H9 (cell line): ENCODE measurements around the gene NUDT16. TPM values are rescaled to one million over a fixed set of nuclear protein-coding genes. Genes with fewer than 3 reads are reported as not detected.

ENCODE experiments used
- DNase-seq: peaks from one replicate; pipeline ENCODE4 v3.0.0-alpha.2; 2017
- H2AFZ ChIP-seq: one replicate; pipeline ENCODE4 v1.6.1; 2013; ENCODE audit warnings: mild to moderate bottlenecking, low read length, control low read depth, moderate library complexity
- H2AK5ac ChIP-seq: 2 replicates; pipeline ENCODE4 v1.6.1; 2013; ENCODE audit warnings: low read length, control low read depth, mixed read lengths; ENCODE audit not compliant: insufficient read length
- H2BK120ac ChIP-seq: one replicate; pipeline ENCODE4 v1.6.1; 2013; ENCODE audit warnings: low read depth, mild to moderate bottlenecking, low read length, control low read depth, inconsistent platforms; ENCODE audit not compliant: poor library complexity, severe bottlenecking
- H2BK12ac ChIP-seq: 2 replicates; pipeline ENCODE4 v1.6.1; 2013; ENCODE audit warnings: low read length, control low read depth, mixed read lengths, low read depth; ENCODE audit not compliant: insufficient read length
- H2BK15ac ChIP-seq: 2 replicates; pipeline ENCODE4 v1.6.1; 2013; ENCODE audit warnings: low read depth, low read length, control low read depth
- H2BK20ac ChIP-seq: one replicate; pipeline ENCODE4 v1.6.1; 2013; ENCODE audit warnings: low read depth, mild to moderate bottlenecking, low read length, control low read depth, inconsistent platforms; ENCODE audit not compliant: poor library complexity, severe bottlenecking
- H2BK5ac ChIP-seq: 2 replicates; pipeline ENCODE4 v1.6.1; 2013; ENCODE audit warnings: low read length, control low read depth, mixed read lengths; ENCODE audit not compliant: insufficient read length
- H3K14ac ChIP-seq: 2 replicates; pipeline ENCODE4 v1.6.1; 2013; ENCODE audit warnings: low read length, control low read depth; ENCODE audit not compliant: insufficient read depth
- H3K18ac ChIP-seq: 2 replicates; pipeline ENCODE4 v1.6.1; 2013; ENCODE audit warnings: low read depth, mild to moderate bottlenecking, mixed read lengths, low read length, control low read depth; ENCODE audit not compliant: insufficient read length
- H3K23ac ChIP-seq: 2 replicates; pipeline ENCODE4 v1.6.1; 2013; ENCODE audit warnings: low read length, control low read depth, mixed read lengths, low read depth; ENCODE audit not compliant: insufficient read length
- H3K23me2 ChIP-seq: 2 replicates; pipeline ENCODE4 v1.6.1; 2013; ENCODE audit warnings: low read depth, mild to moderate bottlenecking, mixed read lengths, low read length, control low read depth; ENCODE audit not compliant: insufficient read length, poor library complexity, severe bottlenecking
- H3K27ac ChIP-seq: 2 replicates; pipeline ENCODE4 v1.5.1; 2013; ENCODE audit warnings: low read length, control low read depth, mixed read lengths, low read depth; ENCODE audit not compliant: insufficient read length
- H3K27me3 ChIP-seq: 2 replicates; pipeline ENCODE4 v1.6.1; 2013; ENCODE audit warnings: low read length, control low read depth, inconsistent platforms; ENCODE audit not compliant: insufficient read depth
- H3K4ac ChIP-seq: 2 replicates; pipeline ENCODE4 v1.6.1; 2013; ENCODE audit warnings: low read depth, mild to moderate bottlenecking, control low read depth, inconsistent platforms, low read length, moderate library complexity
- H3K4me1 ChIP-seq: 2 replicates; pipeline ENCODE4 v1.6.1; 2013; ENCODE audit warnings: low read length, control low read depth, inconsistent platforms; ENCODE audit not compliant: insufficient read depth
- H3K4me2 ChIP-seq: 2 replicates; pipeline ENCODE4 v1.6.1; 2013; ENCODE audit warnings: low read length, control low read depth, mixed read lengths; ENCODE audit not compliant: insufficient read length, insufficient read depth
- H3K56ac ChIP-seq: 2 replicates; pipeline ENCODE4 v1.6.1; 2013; ENCODE audit warnings: low read depth, mild to moderate bottlenecking, mixed read lengths, low read length, control low read depth; ENCODE audit not compliant: insufficient read length
- H3K79me1 ChIP-seq: 2 replicates; pipeline ENCODE4 v1.6.1; 2013; ENCODE audit warnings: low read depth, mild to moderate bottlenecking, moderate library complexity, low read length, control low read depth, inconsistent platforms; ENCODE audit not compliant: insufficient read depth, poor library complexity, severe bottlenecking
- H3K79me2 ChIP-seq: 2 replicates; pipeline ENCODE4 v1.6.1; 2013; ENCODE audit warnings: low read length, control low read depth, inconsistent platforms; ENCODE audit not compliant: insufficient read depth
- H3K9ac ChIP-seq: 2 replicates; pipeline ENCODE4 v1.6.1; 2013; ENCODE audit warnings: low read length, control low read depth, mixed read lengths; ENCODE audit not compliant: insufficient read length; ENCODE audit errors: extremely low read depth
- H3K9me3 ChIP-seq: one replicate; pipeline ENCODE4 v1.6.1; 2013; ENCODE audit warnings: low read depth, low read length, inconsistent platforms; ENCODE audit not compliant: control insufficient read depth
- H3T11ph ChIP-seq: one replicate; pipeline ENCODE4 v1.6.1; 2013; ENCODE audit warnings: mild to moderate bottlenecking, low read length, control low read depth, inconsistent platforms
- H4K20me1 ChIP-seq: one replicate; pipeline ENCODE4 v1.6.1; 2013; ENCODE audit not compliant: control insufficient read depth, insufficient read length, insufficient read depth
- H4K5ac ChIP-seq: 2 replicates; pipeline ENCODE4 v1.6.1; 2013; ENCODE audit warnings: low read depth, mild to moderate bottlenecking, mixed read lengths, low read length, control low read depth; ENCODE audit not compliant: insufficient read length
- H4K8ac ChIP-seq: replicated peaks from 2 replicates; pipeline ENCODE4 v1.6.1; 2013; ENCODE audit warnings: low read length, control low read depth, mixed read lengths, low read depth; ENCODE audit not compliant: insufficient read length
- H4K91ac ChIP-seq: 2 replicates; pipeline ENCODE4 v1.6.1; 2013; ENCODE audit warnings: low read depth, mild to moderate bottlenecking, moderate library complexity, mixed read lengths, low read length, control low read depth; ENCODE audit not compliant: insufficient read length
- H3K27ac Mint-ChIP-seq, 3 experiments: 2 replicates in 2 of 3; 3 replicates in 1 of 3; pipeline ENCODE4 v1.8.0; 2020 to 2021; ENCODE audit warnings: mixed read lengths in 3 of 3, mild to moderate bottlenecking in 1 of 3, moderate library complexity in 1 of 3
- H3K27me3 Mint-ChIP-seq: 2 replicates; pipeline ENCODE4 v1.8.0; 2021; ENCODE audit warnings: low read depth, mild to moderate bottlenecking, moderate library complexity, mixed read lengths
- H3K36me3 Mint-ChIP-seq, 3 experiments: 2 replicates in 2 of 3; 3 replicates in 1 of 3; pipeline ENCODE4 v1.8.0; 2020 to 2021; ENCODE audit warnings: low read depth in 3 of 3, mixed read lengths in 3 of 3; ENCODE audit not compliant: insufficient read depth in 1 of 3
- H3K4me1 Mint-ChIP-seq, 2 experiments: 2 replicates each; pipeline ENCODE4 v1.8.0; 2020; ENCODE audit warnings: mixed read lengths in 2 of 2
- H3K4me3 Mint-ChIP-seq, 2 experiments: 2 replicates in 1 of 2; 3 replicates in 1 of 2; pipeline ENCODE4 v1.8.0; 2020 to 2021; ENCODE audit warnings: mild to moderate bottlenecking in 2 of 2, mixed read lengths in 2 of 2, moderate library complexity in 1 of 2
- H3K9me3 Mint-ChIP-seq, 2 experiments: 2 replicates in 1 of 2; 3 replicates in 1 of 2; pipeline ENCODE4 v1.8.0; 2020; ENCODE audit warnings: mild to moderate bottlenecking in 2 of 2, mixed read lengths in 2 of 2, moderate library complexity in 1 of 2
- CTCF ChIP-seq: fragments of 200-600 bp; sonication (generic); conservative IDR thresholded peaks from 3 replicates; pipeline ENCODE4 v1.8.0; 2021; ENCODE audit warnings: antibody characterized with exemption, mild to moderate bottlenecking
- total RNA-seq: library from RNA; stranded (reverse); gene quantifications from 2 replicates; pipeline ENCODE4 v1.2.1, GENCODE V29; 2021

The NUDT16 gene
- total RNA-seq, 1 experiment from 2014 or later, result 18.2 TPM

DNA sequence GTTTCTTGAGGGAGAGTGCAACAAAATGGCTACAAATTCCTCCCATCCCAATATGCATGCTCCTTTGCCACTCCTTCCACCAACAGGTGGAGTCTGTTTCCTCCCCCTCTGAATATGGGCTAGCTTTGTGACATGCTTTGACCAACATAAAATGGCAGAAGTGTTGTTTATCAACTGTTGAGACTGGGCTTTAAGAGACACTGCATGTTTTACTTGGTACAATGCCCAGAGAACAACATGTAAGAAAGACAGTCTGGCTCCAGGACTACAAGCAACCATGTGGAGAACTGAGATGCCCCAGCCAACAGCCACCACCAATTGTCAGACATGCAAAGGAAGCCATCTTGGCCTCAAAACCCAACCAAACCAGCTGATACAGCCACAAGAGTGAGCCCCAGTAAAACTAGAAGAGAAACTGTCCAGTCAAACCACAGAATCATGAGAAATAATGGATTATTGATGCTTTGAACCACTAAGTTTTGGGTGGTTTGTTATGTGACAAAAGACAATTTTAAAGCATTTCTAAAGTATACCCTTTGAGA is 40.5 kb downstream of the NUDT16 start:
- H3K4me2 ChIP-seq, result no peak overlapping the region
- H3K23ac ChIP-seq, result no peak overlapping the region
- no peak overlapping the region for H3K27ac ChIP-seq
- Mint-ChIP-seq H3K4me3 (no peak overlapping the region), H3K27me3 (peaks cover 2% of the 10 kb centered on the region; the same call in 1 of the 2 replicates), H3K9me3 (no peaks in the 10 kb centered on the region), H3K4me1 (no peaks in the 10 kb centered on the region), H3K36me3 (no peaks in the 10 kb centered on the region), H3K27ac (peak overlapping the region in 1 of 3 experiments; percentile 68; a peak in 1 of 7 replicates)
- no peak overlapping the region for H2BK5ac ChIP-seq
- no peak overlapping the region for H2BK12ac ChIP-seq
- H3K27me3 ChIP-seq, result no peaks in the 10 kb centered on the region
- H3K9ac ChIP-seq, result no peak overlapping the region
- DNase-seq, result no peak
- H4K8ac ChIP-seq, result no peak overlapping the region
- H2AFZ ChIP-seq, result no peak overlapping the region
- no peaks in the 10 kb centered on the region for H3K79me1 ChIP-seq
- H3K79me2 ChIP-seq, result no peaks in the 10 kb centered on the region
- no peak overlapping the region for H3K56ac ChIP-seq
- no peak overlapping the region for H2BK20ac ChIP-seq
- no peak overlapping the region for H4K5ac ChIP-seq
- H4K20me1 ChIP-seq, result no peaks in the 10 kb centered on the region
- H2BK15ac ChIP-seq, result no peak overlapping the region
- H3K9me3 ChIP-seq, result no peaks in the 10 kb centered on the region
- H4K91ac ChIP-seq, result no peak overlapping the region
- no peaks in the 10 kb centered on the region for H3K4me1 ChIP-seq
- no peak overlapping the region for H3T11ph ChIP-seq
- H3K4ac ChIP-seq, result no peak overlapping the region
- H3K23me2 ChIP-seq, result no peaks in the 10 kb centered on the region
- no peak overlapping the region for H2AK5ac ChIP-seq
- TF ChIP-seq CTCF, result no peak
- H2BK120ac ChIP-seq, result no peak overlapping the region
- no peak overlapping the region for H3K18ac ChIP-seq
- H3K14ac ChIP-seq, result no peak overlapping the region
